K562 (cell line): ENCODE data around the gene ATP6V1F. TPM values are rescaled to one million over a fixed set of nuclear protein-coding genes. Genes with fewer than 3 reads are reported as not detected.

ENCODE experiments used
- DLX4 ChIP-seq: fragments of 250-450 bp; sonication (Bioruptor Pico); IDR thresholded peaks from 2 replicates; pipeline ENCODE4 v1.6.1; 2021; ENCODE audit warnings: mild to moderate bottlenecking
- EGR1 ChIP-seq: fragments of 450-650 bp; conservative IDR thresholded peaks from 2 replicates; pipeline ENCODE4 v1.6.1; 2017; ENCODE audit warnings: mild to moderate bottlenecking
- ETS1 ChIP-seq: conservative IDR thresholded peaks from 2 replicates; pipeline ENCODE4 v1.6.1; 2011; ENCODE audit warnings: low read depth, mild to moderate bottlenecking, low read length; ENCODE audit not compliant: control insufficient read depth
- EWSR1 ChIP-seq: fragments of 450-650 bp; IDR thresholded peaks from 2 replicates; pipeline ENCODE4 v1.6.1; 2018; ENCODE audit warnings: borderline replicate concordance, mild to moderate bottlenecking, low read depth, moderate library complexity; ENCODE audit not compliant: partially characterized antibody
- FOSL1 ChIP-seq: fragments of 200-800 bp; sonication (Bioruptor generic); conservative IDR thresholded peaks from 2 replicates; pipeline ENCODE4 v1.6.1; 2016; ENCODE audit warnings: missing genetic modification characterization, missing compliant biosample characterization
- FOXA3 ChIP-seq, 2 experiments: fragments of 450-650 bp in 1 of 2; sonication (generic) in 1 of 2; formaldehyde crosslinking; IDR thresholded peaks in 1 of 2; conservative IDR thresholded peaks in 1 of 2; 2 replicates each; pipeline versions ENCODE4 v1.4.0 to v1.8.0; 2020 to 2022; ENCODE audit warnings: mild to moderate bottlenecking in 2 of 2, missing genetic modification reagents in 1 of 2
- FOXO4 ChIP-seq: fragments of 450-650 bp; formaldehyde crosslinking; IDR thresholded peaks from 2 replicates; pipeline ENCODE4 v1.4.0; 2020; ENCODE audit warnings: mild to moderate bottlenecking, moderate library complexity
- HDAC6 ChIP-seq: IDR thresholded peaks from 2 replicates; pipeline ENCODE4 v1.6.1; 2012; ENCODE audit warnings: low read depth, mild to moderate bottlenecking, control low read depth, inconsistent platforms, low read length, moderate library complexity
- HMG20A ChIP-seq: fragments of 450-650 bp; formaldehyde crosslinking; conservative IDR thresholded peaks from 2 replicates; pipeline ENCODE4 v1.4.0; 2020; ENCODE audit warnings: mild to moderate bottlenecking, mixed read lengths
- NFRKB ChIP-seq: fragments of 450-650 bp; IDR thresholded peaks from 2 replicates; pipeline ENCODE4 v1.6.1; 2016; ENCODE audit warnings: low read depth
- RBM15 ChIP-seq: fragments of 200-400 bp; formaldehyde crosslinking; IDR thresholded peaks from 2 replicates; pipeline ENCODE4 v1.6.1; 2018; ENCODE audit warnings: mild to moderate bottlenecking, low read length, moderate library complexity; ENCODE audit not compliant: insufficient read depth
- RNF2 ChIP-seq: sonication (generic); IDR thresholded peaks from 2 replicates; pipeline ENCODE4 v1.6.1; 2016
- SMARCE1 ChIP-seq: fragments of 450-650 bp; IDR thresholded peaks from 2 replicates; pipeline ENCODE4 v1.7.1; 2016; ENCODE audit warnings: mild to moderate bottlenecking
- SRF ChIP-seq, 2 experiments: fragments of 250-450, 450-650 bp in 1 of 2; sonication (Bioruptor Pico) in 1 of 2; sonication (generic) in 1 of 2; formaldehyde crosslinking; IDR thresholded peaks; 2 replicates each; pipeline versions ENCODE4 v1.5.0 to v1.5.1; 2020 to 2022; ENCODE audit warnings: mild to moderate bottlenecking in 1 of 2, missing genetic modification reagents in 1 of 2
- TFAP4 ChIP-seq: sonication (generic); formaldehyde crosslinking; IDR thresholded peaks from 2 replicates; pipeline ENCODE4 v1.8.0; 2022; ENCODE audit warnings: missing genetic modification reagents, mild to moderate bottlenecking, moderate library complexity, borderline replicate concordance
- ZBTB34 ChIP-seq: fragments of 250-450 bp; sonication (Bioruptor Pico); IDR thresholded peaks from 2 replicates; pipeline ENCODE4 v1.8.0; 2021; ENCODE audit warnings: mild to moderate bottlenecking, moderate library complexity
- ZFP30 ChIP-seq: fragments of 250-450 bp; sonication (Bioruptor Pico); IDR thresholded peaks from 2 replicates; pipeline ENCODE4 v1.8.0; 2022; ENCODE audit warnings: moderate library complexity, mild to moderate bottlenecking, inconsistent platforms, borderline replicate concordance
- ZNF311 ChIP-seq: fragments of 250-450 bp; sonication (Bioruptor Pico); IDR thresholded peaks from 2 replicates; pipeline ENCODE4 v1.4.0; 2020; ENCODE audit warnings: mild to moderate bottlenecking, moderate library complexity
- ZNF324 ChIP-seq: fragments of 250-450 bp; sonication (Bioruptor Pico); IDR thresholded peaks from 2 replicates; pipeline ENCODE4 v1.4.0; 2020; ENCODE audit warnings: mild to moderate bottlenecking
- ZNF395 ChIP-seq: fragments of 200-800 bp; sonication (Bioruptor generic); IDR thresholded peaks from 2 replicates; pipeline ENCODE4 v1.6.1; 2017; ENCODE audit warnings: missing genetic modification characterization, missing compliant biosample characterization
- polyA plus RNA-seq, 8 experiments: library from polyadenylated mRNA; depleted of rRNA in 4 of 8; stranded (reverse) in 5 of 8; unstranded in 3 of 8; fragments of >200 nt; fragmentation: Nextera tagmentation in 2 of 8; fragmentation: Illumina TruSeq in 1 of 8; extraction: Ambion mirVana in 2 of 8; extraction: Trizol in 1 of 8; gene quantifications; 2 replicates each; pipeline versions ENCODE4 v1.2.1 to v1.2.3, GENCODE V29; 2011 to 2014; ENCODE audit warnings: inconsistent platforms in 1 of 8, missing spikeins in 1 of 8
- total RNA-seq, 7 experiments: library from RNA; depleted of rRNA in 6 of 7; stranded (reverse); fragments of >200 nt in 6 of 7; fragmentation: Illumina TruSeq in 2 of 7; extraction: Trizol in 2 of 7; gene quantifications; 2 replicates each; pipeline versions ENCODE4 v1.2.1 to v1.2.3, GENCODE V29; 2011 to 2021; ENCODE audit warnings: low replicate concordance in 1 of 7

The ATP6V1F gene
- total and polyA plus RNA-seq, 9 of the 15 experiments (the other 6 are each of a cell fraction or from before 2014, with no cell fraction given) = 206 to 1,123 (median 542) TPM

GRCh38 chr7:128833148-128833945, 29.3 kb upstream of the ATP6V1F start (continued):
- TF ChIP-seq FOXO4 = no peak
- no peak for TF ChIP-seq EWSR1
- TF ChIP-seq NFRKB = no peak
- 0 out of 2 replicates have a peak, but pooled peaks have one; percentile 6 for TF ChIP-seq ETS1
- TF ChIP-seq HMG20A (CRISPR knock-in tag) = no peak
- no peak for TF ChIP-seq FOSL1 (tag)
- peak; percentile 48; the same call in 1 of the 2 replicates for TF ChIP-seq EGR1
- no peak for TF ChIP-seq HDAC6
- no peak; a peak in 1 of 4 replicates for TF ChIP-seq SRF (CRISPR knock-in tag; IDR thresholded peaks at IDR 0.05)
- no peak for TF ChIP-seq RBM15
- TF ChIP-seq RNF2 = no peak
- TF ChIP-seq ZBTB34 (CRISPR knock-in tag) = no peak
- peak; percentile 12 for TF ChIP-seq TFAP4 (CRISPR knock-in tag)
- TF ChIP-seq ZFP30 = no peak
- 0 out of 4 replicates have a peak, but pooled peaks of 1 of the 2 experiments have one; percentile 38 for TF ChIP-seq FOXA3 (CRISPR knock-in tag; conservative IDR thresholded peaks at IDR 0.05 in 1 of 2, IDR thresholded peaks at IDR 0.05 in 1 of 2)
- 0 out of 2 replicates have a peak, but pooled peaks have one; percentile 7 for TF ChIP-seq ZNF395 (CRISPR knock-in tag)
- TF ChIP-seq DLX4 = no peak
- TF ChIP-seq ZNF311 = no peak
- no peak for TF ChIP-seq ZNF324 (CRISPR knock-in tag)
- no peak for TF ChIP-seq SMARCE1
